ENCODE results near the gene ANKLE2. TPM values are rescaled to one million over a fixed set of nuclear protein-coding genes. Genes with fewer than 3 reads are reported as not detected.
"Not testable (repeated sequence)": the region's sequence is repeated elsewhere in the genome, so short reads cannot be mapped to it uniquely, and the experiment has no call there.

Gene ANKLE2
- total RNA-seq, 3 donors from 2014 or later = 64.2 to 75.4 (median 73.5) TPM

DNA sequence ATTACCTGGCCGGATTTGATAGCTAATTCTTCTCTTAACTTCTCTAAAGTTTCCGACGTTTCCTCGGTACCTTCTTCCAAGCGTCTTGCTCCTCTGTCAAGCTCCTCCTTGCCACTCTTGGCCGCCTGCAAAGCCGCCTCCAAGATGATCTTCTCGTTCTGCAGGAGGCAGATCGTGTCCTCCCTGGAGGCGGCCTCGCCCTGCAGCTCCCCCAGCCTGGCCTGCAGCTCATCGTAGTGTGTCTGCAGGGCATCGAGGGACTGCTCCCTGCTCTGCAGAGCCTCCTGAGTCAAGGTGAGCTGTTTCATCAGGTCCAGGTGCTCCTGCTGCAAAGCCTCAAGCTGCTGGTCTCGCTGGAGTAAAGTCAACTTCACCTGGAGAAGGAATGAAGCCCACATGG is 34.2 kb upstream of the ANKLE2 start:
- Histone ChIP-seq H3K4me3 (no peak overlapping the region), H3K4me1 (no peaks in the 10 kb centered on the region), H3K27ac (no peak overlapping the region), H3K36me3 (peaks cover 7% of the 10 kb centered on the region), H3K27me3 (no peaks in the 10 kb centered on the region), H3K9me3 (no peaks in the 10 kb centered on the region)
- DNase-seq (ENCODE audit: low spot score in 2 of 2) = no peak
- TF ChIP-seq POLR2AphosphoS5 (IDR thresholded peaks at IDR 0.05) = no peak
- TF ChIP-seq CTCF (IDR thresholded peaks at IDR 0.05) = no peak
- no peak for TF ChIP-seq POLR2A (IDR thresholded peaks at IDR 0.05)
- intact Hi-C loops (cut with DNase I; ENCODE audit: low total_unique reads) = no loop called here

DNA sequence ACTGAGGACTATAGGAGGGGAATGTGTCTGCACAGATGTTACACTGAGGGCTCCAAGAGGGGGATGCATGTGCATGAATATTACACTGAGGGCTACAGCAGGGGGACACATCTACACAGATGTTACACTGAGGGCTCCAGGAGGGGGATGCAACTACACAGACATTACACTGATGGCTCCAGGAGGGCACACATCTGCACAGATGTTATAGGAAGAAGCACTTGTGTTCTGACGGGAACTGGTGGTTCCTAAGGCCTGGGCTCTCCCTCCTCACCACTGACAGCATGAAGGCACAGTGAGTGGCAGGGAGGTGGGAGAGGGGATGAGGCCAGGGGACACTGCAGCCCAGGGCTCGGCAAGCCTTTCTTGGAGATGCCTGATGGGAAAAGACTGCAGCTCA is 30.3 kb upstream of the ANKLE2 start:
- DNase-seq (ENCODE audit: low spot score in 2 of 2); intact Hi-C loops (cut with DNase I; ENCODE audit: low total_unique reads); H3K36me3 ChIP-seq: not testable (repeated sequence)

DNA sequence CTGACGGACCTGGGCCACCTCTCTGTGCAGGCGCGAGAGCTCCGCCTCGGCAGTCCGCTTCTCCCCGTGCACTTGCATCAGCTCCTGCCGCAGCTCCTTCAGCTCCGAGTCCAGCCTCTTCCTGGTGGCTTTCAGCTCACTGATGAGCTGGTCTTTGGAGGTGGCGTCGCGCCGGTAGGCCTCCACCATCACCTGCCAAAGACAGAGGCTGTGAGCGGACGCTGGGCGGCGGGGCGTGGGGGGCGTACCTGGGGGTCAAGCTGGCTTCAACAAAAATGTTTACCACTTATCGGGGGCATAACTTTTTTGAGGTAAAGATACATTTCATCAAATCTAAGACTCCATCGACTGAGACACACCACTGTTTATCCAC is 27.5 kb upstream of the ANKLE2 start:
- H3K27ac ChIP-seq = no peak overlapping the region
- H3K36me3 ChIP-seq = peaks cover 7% of the 10 kb centered on the region
- no peaks in the 10 kb centered on the region for H3K9me3 ChIP-seq
- H3K4me3 ChIP-seq = no peak overlapping the region
- TF ChIP-seq POLR2AphosphoS5 (IDR thresholded peaks at IDR 0.05) (no peak), POLR2A (IDR thresholded peaks at IDR 0.05) (no peak), CTCF (IDR thresholded peaks at IDR 0.05) (no peak)
- H3K4me1 ChIP-seq = no peaks in the 10 kb centered on the region
- no peak for DNase-seq (ENCODE audit: low spot score in 2 of 2)
- H3K27me3 ChIP-seq = no peaks in the 10 kb centered on the region
- intact Hi-C loops (cut with DNase I; ENCODE audit: low total_unique reads) = no loop called here

More for the DNA sequence above, 30.3 kb upstream of the ANKLE2 start:
- H3K27me3 ChIP-seq, H3K4me3 ChIP-seq, H3K4me1 ChIP-seq, H3K9me3 ChIP-seq, H3K27ac ChIP-seq: not testable (repeated sequence)

DNA sequence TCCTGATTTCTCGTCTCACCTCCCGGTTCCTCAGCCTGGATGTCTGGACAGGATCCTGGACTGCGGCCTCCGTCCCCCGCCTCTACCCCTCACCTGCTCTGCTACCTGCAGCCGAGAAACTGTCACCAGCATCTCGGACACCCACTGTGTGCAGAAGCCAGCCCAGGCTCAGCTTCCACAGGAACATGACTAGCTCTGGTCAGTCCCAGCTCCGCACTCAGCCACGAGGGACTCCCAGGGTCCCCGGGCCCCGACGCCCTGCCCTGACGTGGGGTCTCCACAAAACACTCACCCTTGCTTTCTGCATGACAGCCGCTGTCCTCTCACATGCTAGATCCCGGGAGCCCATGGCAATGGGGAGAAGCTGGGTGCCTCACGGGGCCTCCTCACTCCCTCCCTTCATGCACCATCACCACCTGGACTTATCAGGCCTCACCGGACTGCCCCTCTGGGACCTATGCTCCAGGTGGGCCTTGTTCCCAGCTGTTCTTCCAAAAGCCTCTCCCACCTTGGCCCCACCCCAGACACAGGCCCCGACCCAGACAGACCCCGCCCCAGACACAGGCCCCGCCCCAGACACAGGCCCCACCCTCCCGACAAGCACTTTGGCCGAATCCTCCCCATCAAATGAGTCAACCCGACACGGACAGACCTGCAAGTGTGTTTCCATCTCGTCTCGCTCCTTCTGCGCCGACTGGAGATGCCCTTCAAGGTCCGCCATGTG is 26.9 kb upstream of the ANKLE2 start:
- intact Hi-C loops (cut with DNase I; ENCODE audit: low total_unique reads) = no loop called here
- no peak for DNase-seq (ENCODE audit: low spot score in 2 of 2)
- H3K36me3 ChIP-seq = peaks cover 7% of the 10 kb centered on the region

DNA sequence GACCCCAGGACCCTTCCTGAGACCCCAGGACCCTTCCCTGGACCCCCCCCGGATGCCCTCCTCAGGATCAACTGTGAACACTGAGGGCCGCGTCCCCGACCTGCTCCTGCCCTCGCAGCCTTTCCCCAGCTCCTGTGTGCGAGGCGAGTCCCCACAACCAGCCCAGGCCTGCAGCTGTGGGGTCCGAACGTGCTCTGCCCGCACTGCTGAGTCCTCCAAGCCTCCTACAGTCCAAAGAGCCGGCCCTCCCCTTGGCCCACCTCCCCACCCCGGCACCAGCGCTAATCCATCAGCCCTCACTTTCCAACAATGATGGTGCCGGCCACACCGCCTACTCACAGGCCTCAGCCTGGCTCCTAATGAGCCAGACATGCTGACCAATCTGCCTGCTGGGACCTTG is 26.2 kb upstream of the ANKLE2 start:
- TF ChIP-seq CTCF (IDR thresholded peaks at IDR 0.05) = no peak
- no peak for TF ChIP-seq POLR2A (IDR thresholded peaks at IDR 0.05)
- no peak for TF ChIP-seq POLR2AphosphoS5 (IDR thresholded peaks at IDR 0.05)
- no peaks in the 10 kb centered on the region for H3K4me1 ChIP-seq
- intact Hi-C loops (cut with DNase I; ENCODE audit: low total_unique reads) = no loop called here
- H3K36me3 ChIP-seq = peaks cover 7% of the 10 kb centered on the region
- H3K4me3 ChIP-seq = no peak overlapping the region
- no peaks in the 10 kb centered on the region for H3K27me3 ChIP-seq
- no peak overlapping the region for H3K27ac ChIP-seq
- H3K9me3 ChIP-seq = no peaks in the 10 kb centered on the region
- DNase-seq (ENCODE audit: low spot score in 2 of 2) = no peak

More for the DNA sequence above, 26.9 kb upstream of the ANKLE2 start:
- Histone ChIP-seq H3K4me1 (no peaks in the 10 kb centered on the region), H3K27ac (no peak overlapping the region), H3K27me3 (no peaks in the 10 kb centered on the region), H3K4me3 (no peak overlapping the region), H3K9me3 (no peaks in the 10 kb centered on the region)
- no peak for TF ChIP-seq POLR2A (IDR thresholded peaks at IDR 0.05)
- no peak for TF ChIP-seq CTCF (IDR thresholded peaks at IDR 0.05)
- TF ChIP-seq POLR2AphosphoS5 (IDR thresholded peaks at IDR 0.05) = no peak

All from breast epithelium (tissue), 4 donors.